Measurements from ENCODE around the gene TRIP12.

TRIP12 gene

DNA sequence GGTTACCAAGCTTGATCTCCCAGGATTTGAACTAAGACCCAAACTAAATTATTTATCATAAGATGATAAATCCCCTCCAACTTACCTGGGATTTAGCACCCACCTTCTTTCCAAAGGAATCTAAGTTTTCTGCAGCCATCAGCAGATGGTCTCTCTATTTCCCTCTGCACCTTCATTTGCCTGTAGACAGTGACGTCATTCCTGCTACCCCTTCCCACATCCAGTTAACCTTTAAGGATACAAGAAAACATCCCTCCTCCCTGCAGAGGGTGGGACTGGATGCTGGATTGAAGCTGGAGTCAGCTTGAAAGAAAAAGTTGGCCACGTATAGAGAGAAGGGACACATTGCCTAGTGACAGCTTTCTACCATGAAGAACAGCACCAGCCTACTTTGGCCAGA, 203.8 kb downstream of the TRIP12 start:
- TF ChIP-seq EZH2 (optimal IDR thresholded peaks at IDR 0.05; ENCODE audit: low read depth, low read length) (no peak), EZH2phosphoT487 (IDR thresholded peaks at IDR 0.05; ENCODE audit: low read length) (no peak), CTCF (IDR thresholded peaks at IDR 0.05; ENCODE audit: low read length) (no peak)
- no peak overlapping the region for H3K4me2 ChIP-seq (ENCODE audit: low read depth, low read length)

DNA sequence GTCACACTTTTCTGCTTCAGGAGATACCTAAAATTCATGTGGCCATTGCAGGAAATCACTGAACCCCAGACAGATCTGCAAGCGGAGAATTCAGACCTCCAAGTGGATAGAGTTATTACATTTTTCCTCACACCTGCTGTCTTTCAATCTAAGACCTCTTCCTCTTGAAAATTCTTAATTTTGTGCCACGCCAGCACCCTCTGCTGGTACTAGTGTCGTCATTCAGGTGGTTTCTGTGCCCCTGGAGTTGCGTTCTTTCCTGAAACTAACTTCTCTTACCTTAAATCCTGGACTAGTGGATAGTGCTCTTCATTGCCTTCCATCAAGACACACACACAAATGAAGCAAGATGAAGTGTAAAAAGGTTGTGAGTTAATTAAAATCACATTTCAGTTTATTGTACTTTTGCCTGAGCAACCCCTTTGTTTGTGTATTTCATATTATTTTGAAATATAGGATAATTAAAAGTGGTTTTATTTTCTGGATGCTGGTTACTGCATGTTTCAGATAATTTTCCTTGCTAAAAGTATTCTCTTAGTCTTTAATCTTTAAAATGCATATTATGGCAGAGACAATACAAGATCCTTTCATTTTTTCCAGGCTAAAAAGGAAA, 205.8 kb downstream of the TRIP12 start:
- no peaks in the 10 kb centered on the region for H3K9me2 ChIP-seq (replicated peaks; ENCODE audit: insufficient read depth, low read length)
- peak; percentile 56 for DNase-seq
- no peak overlapping the region for H3K9ac ChIP-seq (ENCODE audit: low read length)
- no peaks in the 10 kb centered on the region for H3K9me3 ChIP-seq (replicated peaks; ENCODE audit: insufficient read depth, low read length)
- no peaks in the 10 kb centered on the region for H3K4me1 ChIP-seq (ENCODE audit: low read length)
- no peaks in the 10 kb centered on the region for H4K20me1 ChIP-seq (ENCODE audit: insufficient read depth, low read length)
- peak; percentile 60 for TF ChIP-seq CTCF (IDR thresholded peaks at IDR 0.05; ENCODE audit: low read length)
- no peak for TF ChIP-seq EZH2 (optimal IDR thresholded peaks at IDR 0.05; ENCODE audit: low read depth, low read length)
- TF ChIP-seq EZH2phosphoT487 (IDR thresholded peaks at IDR 0.05; ENCODE audit: low read length), result no peak
- H3K4me3 ChIP-seq (ENCODE audit: low read length), result no peak overlapping the region
- H3F3A ChIP-seq (ENCODE audit: insufficient read depth, low read length), result no peaks in the 10 kb centered on the region
- H3K27ac ChIP-seq (ENCODE audit: low read length), result no peak overlapping the region
- H3K79me2 ChIP-seq (ENCODE audit: low read length), result no peaks in the 10 kb centered on the region
- H3K4me2 ChIP-seq (ENCODE audit: low read depth, low read length), result no peak overlapping the region; the same call in 1 of the 2 replicates
- H3K36me3 ChIP-seq (replicated peaks; ENCODE audit: insufficient read depth, low read length), result no peaks in the 10 kb centered on the region
- peaks cover 15% of the 10 kb centered on the region for H3K27me3 ChIP-seq (replicated peaks; ENCODE audit: insufficient read depth, low read length)
- no peak overlapping the region for H2AFZ ChIP-seq (ENCODE audit: low read length)

More for the DNA sequence above, 203.8 kb downstream of the TRIP12 start:
- H3F3A ChIP-seq (ENCODE audit: insufficient read depth, low read length), result no peaks in the 10 kb centered on the region
- H3K9me3 ChIP-seq (replicated peaks; ENCODE audit: insufficient read depth, low read length), result no peaks in the 10 kb centered on the region
- H3K27me3 ChIP-seq (replicated peaks; ENCODE audit: insufficient read depth, low read length), result peaks cover 6% of the 10 kb centered on the region
- H3K4me3 ChIP-seq (ENCODE audit: low read length), result no peak overlapping the region
- no peaks in the 10 kb centered on the region for H3K36me3 ChIP-seq (replicated peaks; ENCODE audit: insufficient read depth, low read length)
- H3K79me2 ChIP-seq (ENCODE audit: low read length), result no peaks in the 10 kb centered on the region
- H2AFZ ChIP-seq (ENCODE audit: low read length), result no peak overlapping the region
- H3K4me1 ChIP-seq (ENCODE audit: low read length), result no peaks in the 10 kb centered on the region
- no peaks in the 10 kb centered on the region for H3K9me2 ChIP-seq (replicated peaks; ENCODE audit: insufficient read depth, low read length)
- H4K20me1 ChIP-seq (ENCODE audit: insufficient read depth, low read length), result no peaks in the 10 kb centered on the region
- H3K9ac ChIP-seq (ENCODE audit: low read length), result no peak overlapping the region
- no peak for DNase-seq
- H3K27ac ChIP-seq (ENCODE audit: low read length), result no peak overlapping the region

DNA sequence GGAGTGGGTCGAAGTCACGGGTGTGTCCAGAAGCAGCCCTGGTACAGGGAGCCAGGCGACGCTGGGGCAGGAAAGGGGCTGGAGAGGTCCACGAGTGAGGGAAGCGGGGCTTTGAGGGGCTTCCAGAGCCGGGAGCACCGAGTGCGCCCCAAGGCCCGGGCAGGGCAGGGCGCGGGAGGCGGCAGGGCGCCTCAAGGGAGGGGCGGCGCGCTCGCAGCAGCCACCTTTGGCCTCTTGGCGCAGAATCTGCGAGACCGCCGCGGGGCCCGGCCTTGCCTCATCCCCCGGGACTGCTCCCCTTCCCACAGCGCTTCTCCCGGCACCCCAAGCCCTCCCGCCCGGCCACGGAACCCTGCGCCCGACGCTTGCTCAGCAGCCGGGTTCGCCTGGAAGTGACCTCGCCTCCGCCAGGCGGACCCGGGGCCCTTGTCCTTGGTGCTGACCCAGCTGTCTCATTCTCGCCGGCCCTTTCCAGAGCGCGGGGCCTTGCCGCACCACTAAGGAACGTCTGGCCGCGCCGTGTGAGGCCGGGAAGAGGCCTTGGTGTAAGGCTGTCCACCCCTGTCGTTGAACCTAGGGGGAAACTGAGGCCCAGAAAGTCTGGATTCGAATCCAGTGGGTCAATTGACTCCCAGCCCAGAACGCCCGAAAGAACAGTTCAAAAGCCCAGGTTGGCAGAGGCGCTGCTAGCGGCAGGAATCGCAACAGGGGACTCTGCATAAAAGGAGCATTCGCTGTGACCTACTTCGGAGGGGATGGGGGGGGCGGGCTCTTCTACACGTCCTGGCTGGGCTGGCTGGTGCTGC, 206.9 kb downstream of the TRIP12 start:
- H4K20me1 ChIP-seq (ENCODE audit: insufficient read depth, low read length), result no peaks in the 10 kb centered on the region
- no peak overlapping the region for H2AFZ ChIP-seq (ENCODE audit: low read length)
- H3K9me3 ChIP-seq (replicated peaks; ENCODE audit: insufficient read depth, low read length), result no peaks in the 10 kb centered on the region
- peak overlapping the region; percentile 63; the same call in 1 of the 2 replicates for H3K4me3 ChIP-seq (ENCODE audit: low read length)
- H3K27ac ChIP-seq (ENCODE audit: low read length), result no peak overlapping the region
- no peaks in the 10 kb centered on the region for H3K9me2 ChIP-seq (replicated peaks; ENCODE audit: insufficient read depth, low read length)
- peak; percentile 58 for DNase-seq
- H3K4me2 ChIP-seq (ENCODE audit: low read depth, low read length), result peak overlapping the region; percentile 96
- H3K9ac ChIP-seq (ENCODE audit: low read length), result no peak overlapping the region
- H3K36me3 ChIP-seq (replicated peaks; ENCODE audit: insufficient read depth, low read length), result no peaks in the 10 kb centered on the region
- TF ChIP-seq CTCF (IDR thresholded peaks at IDR 0.05; ENCODE audit: low read length), result no peak
- no peak for TF ChIP-seq EZH2phosphoT487 (IDR thresholded peaks at IDR 0.05; ENCODE audit: low read length)
- TF ChIP-seq EZH2 (optimal IDR thresholded peaks at IDR 0.05; ENCODE audit: low read depth, low read length), result no peak
- H3K4me1 ChIP-seq (ENCODE audit: low read length), result no peaks in the 10 kb centered on the region
- no peaks in the 10 kb centered on the region for H3K79me2 ChIP-seq (ENCODE audit: low read length)
- H3K27me3 ChIP-seq (replicated peaks; ENCODE audit: insufficient read depth, low read length), result peaks cover 15% of the 10 kb centered on the region
- no peaks in the 10 kb centered on the region for H3F3A ChIP-seq (ENCODE audit: insufficient read depth, low read length)

Data from MM.1S (cell line).